ENCODE measurements around the gene ESPNL.

- TF ChIP-seq POLR2A (IDR thresholded peaks at IDR 0.05; ENCODE audit: low read depth): no peak
- TF ChIP-seq, protein P1, sequence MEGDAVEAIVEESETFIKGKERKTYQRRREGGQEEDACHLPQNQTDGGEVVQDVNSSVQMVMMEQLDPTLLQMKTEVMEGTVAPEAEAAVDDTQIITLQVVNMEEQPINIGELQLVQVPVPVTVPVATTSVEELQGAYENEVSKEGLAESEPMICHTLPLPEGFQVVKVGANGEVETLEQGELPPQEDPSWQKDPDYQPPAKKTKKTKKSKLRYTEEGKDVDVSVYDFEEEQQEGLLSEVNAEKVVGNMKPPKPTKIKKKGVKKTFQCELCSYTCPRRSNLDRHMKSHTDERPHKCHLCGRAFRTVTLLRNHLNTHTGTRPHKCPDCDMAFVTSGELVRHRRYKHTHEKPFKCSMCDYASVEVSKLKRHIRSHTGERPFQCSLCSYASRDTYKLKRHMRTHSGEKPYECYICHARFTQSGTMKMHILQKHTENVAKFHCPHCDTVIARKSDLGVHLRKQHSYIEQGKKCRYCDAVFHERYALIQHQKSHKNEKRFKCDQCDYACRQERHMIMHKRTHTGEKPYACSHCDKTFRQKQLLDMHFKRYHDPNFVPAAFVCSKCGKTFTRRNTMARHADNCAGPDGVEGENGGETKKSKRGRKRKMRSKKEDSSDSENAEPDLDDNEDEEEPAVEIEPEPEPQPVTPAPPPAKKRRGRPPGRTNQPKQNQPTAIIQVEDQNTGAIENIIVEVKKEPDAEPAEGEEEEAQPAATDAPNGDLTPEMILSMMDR (IDR thresholded peaks at IDR 0.05): no peak
Measured at GRCh38 chr2:238159661-238160205, 59.6 kb downstream of the ESPNL start.

Data from esophagus muscularis mucosa (tissue), 3 donors.